NCI-H526 (cell line): Measurements from ENCODE around the gene PER1.

ENCODE experiments used
- DNase-seq, 2 experiments: peaks; one replicate each; lab custom pipeline; 2025; lab: John Stamatoyannopoulos, UW

PER1 gene

GRCh38 chr17:8096541-8096940, 55.7 kb downstream of the PER1 start:
- no peak for DNase-seq

GRCh38 chr17:8095361-8095760, 56.8 kb downstream of the PER1 start:
- no peak for DNase-seq

GRCh38 chr17:8091033-8091687, 61.0 kb downstream of the PER1 start:
- peak; percentile 86 to 92 for DNase-seq
